GM12875 (cell line): ENCODE results near the gene TAF4B.

ENCODE experiments used
- H3K4me3 ChIP-seq: one replicate; pipeline ENCODE4 v1.5.1; 2011; ENCODE audit warnings: low read depth, low read length, control low read depth
- CTCF ChIP-seq: IDR thresholded peaks from 2 replicates; pipeline ENCODE4 v1.5.1; 2011; ENCODE audit warnings: low read depth, mild to moderate bottlenecking, control low read depth, inconsistent platforms, low read length, moderate library complexity, borderline replicate concordance; ENCODE audit not compliant: insufficient read depth

TAF4B gene

GRCh38 chr18:26415631-26416030, 189.4 kb downstream of the TAF4B start:
- TF ChIP-seq CTCF: no peak

GRCh38 chr18:26416652-26417150, 190.5 kb downstream of the TAF4B start:
- H3K4me3 ChIP-seq: no peak overlapping the region
- no peak for TF ChIP-seq CTCF

More at GRCh38 chr18:26415631-26416030, 189.4 kb downstream of the TAF4B start:
- H3K4me3 ChIP-seq: no peak overlapping the region

GRCh38 chr18:26417190-26417589, 190.9 kb downstream of the TAF4B start:
- no peak overlapping the region for H3K4me3 ChIP-seq
- no peak for TF ChIP-seq CTCF

GRCh38 chr18:26418225-26418624, 192.0 kb downstream of the TAF4B start:
- no peak overlapping the region for H3K4me3 ChIP-seq
- TF ChIP-seq CTCF: no peak

- no peak for TF ChIP-seq CTCF
- H3K4me3 ChIP-seq: no peak overlapping the region
Measured at GRCh38 chr18:26419746-26420145, 193.5 kb downstream of the TAF4B start.

GRCh38 chr18:26421503-26421902, 195.3 kb downstream of the TAF4B start:
- TF ChIP-seq CTCF: no peak
- H3K4me3 ChIP-seq: no peak overlapping the region

- TF ChIP-seq CTCF: no peak
- H3K4me3 ChIP-seq: no peak overlapping the region
Measured at GRCh38 chr18:26421931-26422330, 195.7 kb downstream of the TAF4B start.
